K562 (cell line): ENCODE results near the gene NET1.

Experiments used
- ELF1 ChIP-seq: fragments of 200-800 bp; sonication (Bioruptor generic); IDR thresholded peaks from 2 replicates; pipeline ENCODE4 v1.6.1; 2016; ENCODE audit warnings: missing genetic modification characterization, missing compliant biosample characterization
- NFATC3 ChIP-seq: fragments of 450-650 bp; IDR thresholded peaks from 2 replicates; pipeline ENCODE4 v1.6.1; 2017; ENCODE audit warnings: mild to moderate bottlenecking
- POLR2A ChIP-seq: fragments of 450-650 bp; conservative IDR thresholded peaks from 2 replicates; pipeline ENCODE4 v1.6.1; 2016
- POLR2AphosphoS2 ChIP-seq: IDR thresholded peaks from 2 replicates; pipeline ENCODE4 v1.6.1; 2012; ENCODE audit warnings: low read length, improper control_type of control experiment
- TFAP4 ChIP-seq: sonication (generic); formaldehyde crosslinking; IDR thresholded peaks from 2 replicates; pipeline ENCODE4 v1.8.0; 2022; ENCODE audit warnings: missing genetic modification reagents, mild to moderate bottlenecking, moderate library complexity, borderline replicate concordance
- ZNF133 ChIP-seq: fragments of 250-450 bp; sonication (Bioruptor Pico); IDR thresholded peaks from 2 replicates; pipeline ENCODE4 v1.4.0; 2020; ENCODE audit warnings: mild to moderate bottlenecking
- TF ChIP-seq, protein P1 (sequence below): sonication (generic); formaldehyde crosslinking; IDR thresholded peaks from 2 replicates; pipeline ENCODE4 v1.5.0; 2020; ENCODE audit warnings: missing genetic modification reagents

- TF ChIP-seq POLR2A, result no peak
- no peak for TF ChIP-seq POLR2AphosphoS2
- no peak for TF ChIP-seq ZNF133 (CRISPR knock-in tag)
- TF ChIP-seq ELF1 (tag), result no peak
- TF ChIP-seq NFATC3, result no peak
- no peak for TF ChIP-seq TFAP4
- TF ChIP-seq, protein P1, sequence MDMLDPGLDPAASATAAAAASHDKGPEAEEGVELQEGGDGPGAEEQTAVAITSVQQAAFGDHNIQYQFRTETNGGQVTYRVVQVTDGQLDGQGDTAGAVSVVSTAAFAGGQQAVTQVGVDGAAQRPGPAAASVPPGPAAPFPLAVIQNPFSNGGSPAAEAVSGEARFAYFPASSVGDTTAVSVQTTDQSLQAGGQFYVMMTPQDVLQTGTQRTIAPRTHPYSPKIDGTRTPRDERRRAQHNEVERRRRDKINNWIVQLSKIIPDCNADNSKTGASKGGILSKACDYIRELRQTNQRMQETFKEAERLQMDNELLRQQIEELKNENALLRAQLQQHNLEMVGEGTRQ, result no peak
Measured at GRCh38 chr10:5423771-5424170, 11.4 kb downstream of the NET1 start.
